Common myeloid progenitor, CD34-positive (primary cell): ENCODE results near the gene KPNA2.
"Not testable (repeated sequence)": the region's sequence is repeated elsewhere in the genome, so short reads cannot be mapped to it uniquely, and the experiment has no call there.

Source experiments
- CTCF ChIA-PET: fragments of 350-600 bp; sonication (Branson Sonifier 250); formaldehyde crosslinking; loops from one replicate; lab custom pipeline; 2021; ENCODE audit warnings: antibody characterized with exemption; lab: Charles Lee
- POLR2A ChIA-PET: fragments of 350-600 bp; sonication (Branson Sonifier 250); formaldehyde crosslinking; loops from one replicate; lab custom pipeline; 2021; ENCODE audit warnings: antibody characterized with exemption; lab: Charles Lee
- DNase-seq, 3 donors: peaks; one replicate each; pipeline versions ENCODE4 v3.0.0 to v3.0.0-alpha.2; 2013
- H3K27ac ChIP-seq, 2 experiments: 1 replicate in 1 of 2; 2 replicates in 1 of 2; pipeline ENCODE4 v1.7.0; 2013; ENCODE audit warnings: inconsistent platforms in 2 of 2, low read length in 2 of 2, mild to moderate bottlenecking in 2 of 2, low read depth in 1 of 2, moderate library complexity in 1 of 2; ENCODE audit not compliant: severe bottlenecking in 2 of 2, insufficient read depth in 1 of 2, poor library complexity in 1 of 2
- H3K27me3 ChIP-seq, 5 experiments: replicated peaks in 2 of 5; 1 replicate in 3 of 5; 2 replicates in 2 of 5; pipeline versions ENCODE4 v1.6.1 to v1.7.0; 2013; ENCODE audit warnings: low read length in 4 of 5, mild to moderate bottlenecking in 2 of 5, moderate library complexity in 2 of 5, inconsistent platforms in 1 of 5; ENCODE audit not compliant: insufficient read depth in 5 of 5, control insufficient read depth in 4 of 5
- H3K36me3 ChIP-seq, 4 experiments: 1 replicate in 2 of 4; 2 replicates in 2 of 4; pipeline versions ENCODE4 v1.6.1 to v1.7.0; 2013; ENCODE audit warnings: low read length in 3 of 4, control low read depth in 1 of 4, mild to moderate bottlenecking in 1 of 4; ENCODE audit not compliant: control insufficient read depth in 4 of 4, insufficient read depth in 4 of 4
- H3K4me1 ChIP-seq, 4 experiments: 1 replicate in 3 of 4; 2 replicates in 1 of 4; pipeline versions ENCODE4 v1.6.1 to v1.7.1; 2013; ENCODE audit warnings: low read length in 3 of 4, mild to moderate bottlenecking in 3 of 4, control low read depth in 1 of 4, inconsistent platforms in 1 of 4, moderate library complexity in 1 of 4; ENCODE audit not compliant: control insufficient read depth in 4 of 4, insufficient read depth in 4 of 4; ENCODE audit errors: control extremely low read depth in 1 of 4
- H3K4me3 ChIP-seq, 7 experiments: 1 replicate in 4 of 7; 2 replicates in 3 of 7; pipeline versions ENCODE4 v1.5.1 to v1.7.0; 2013; ENCODE audit warnings: mild to moderate bottlenecking in 7 of 7, low read length in 6 of 7, moderate library complexity in 6 of 7, inconsistent platforms in 2 of 7, low read depth in 2 of 7, control low read depth in 1 of 7; ENCODE audit not compliant: insufficient read depth in 4 of 7, control insufficient read depth in 1 of 7; ENCODE audit errors: extremely low read depth in 1 of 7
- H3K9me3 ChIP-seq, 5 experiments: 1 replicate in 4 of 5; 2 replicates in 1 of 5; pipeline versions ENCODE4 v1.6.1 to v1.7.1; 2013; ENCODE audit warnings: low read length in 4 of 5, mild to moderate bottlenecking in 2 of 5, inconsistent platforms in 1 of 5, low read depth in 1 of 5, moderate library complexity in 1 of 5; ENCODE audit not compliant: control insufficient read depth in 4 of 5, insufficient read depth in 2 of 5; ENCODE audit errors: control extremely low read depth in 1 of 5
- WGBS: methylation state at CpG from one replicate; pipeline ENCODE4 v1.1.5; 2013; ENCODE audit not compliant: insufficient coverage; 5-methylcytosine and 5-hydroxymethylcytosine counted together

The KPNA2 gene

GRCh38 chr17:68075953-68076607 lies 40.5 kb downstream of the KPNA2 start:
- CTCF ChIA-PET, H3K9me3 ChIP-seq, H3K27ac ChIP-seq, POLR2A ChIA-PET, H3K4me3 ChIP-seq, DNase-seq, H3K27me3 ChIP-seq, H3K4me1 ChIP-seq, H3K36me3 ChIP-seq: not testable (repeated sequence)
- WGBS = no CpG with 5 or more reads among the region's 1 CpG

- H3K36me3 ChIP-seq, H3K27ac ChIP-seq, H3K27me3 ChIP-seq, H3K4me3 ChIP-seq, DNase-seq, H3K4me1 ChIP-seq, POLR2A ChIA-PET, H3K9me3 ChIP-seq, CTCF ChIA-PET: not testable (repeated sequence)
- no CpG with 5 or more reads among the region's 5 CpGs for WGBS
These were observed 42.0 kb downstream of the KPNA2 start for GRCh38 chr17:68077498-68077897.

GRCh38 chr17:68080411-68081150 lies 45.0 kb downstream of the KPNA2 start:
- CTCF ChIA-PET = no interaction called here
- Histone ChIP-seq H3K4me3 (no peak overlapping the region), H3K4me1 (peaks cover 0 to 7% (median 3%) of the 10 kb centered on the region in 4 experiments), H3K27ac (no peak overlapping the region), H3K9me3 (no peaks in the 10 kb centered on the region), H3K36me3 (no peaks in the 10 kb centered on the region), H3K27me3 (no peaks in the 10 kb centered on the region)
- DNase-seq = no peak
- 98% methylated on average over 30 of the region's 46 CpGs for WGBS
- POLR2A ChIA-PET = no interaction called here

- POLR2A ChIA-PET = interaction anchor here (0.6 kb wide), 1 partner anchor 18 kb away, joined by 3 read pairs; no protein-coding TSS in a partner anchor
- H3K27ac ChIP-seq, DNase-seq, H3K9me3 ChIP-seq, H3K36me3 ChIP-seq, H3K4me3 ChIP-seq, CTCF ChIA-PET, H3K27me3 ChIP-seq: not testable (repeated sequence)
- peaks cover 0 to 17% (median 13%) of the 10 kb centered on the region in 4 experiments for H3K4me1 ChIP-seq
- 96% methylated on average over 11 of the region's 13 CpGs for WGBS
These were observed 46.0 kb downstream of the KPNA2 start for GRCh38 chr17:68081305-68082265.

- Histone ChIP-seq H3K4me3 (no peak overlapping the region), H3K27ac (no peak overlapping the region), H3K27me3 (no peaks in the 10 kb centered on the region), H3K4me1 (peaks cover 0 to 42% (median 29%) of the 10 kb centered on the region in 4 experiments), H3K36me3 (no peaks in the 10 kb centered on the region), H3K9me3 (no peaks in the 10 kb centered on the region)
- POLR2A ChIA-PET = no interaction called here
- WGBS = 88% methylated on average over 6 of the region's 7 CpGs
- CTCF ChIA-PET = no interaction called here
- DNase-seq = peak in 2 of 3 donors; percentile 35 to 51
These were observed 50.3 kb downstream of the KPNA2 start for GRCh38 chr17:68085771-68086381.

GRCh38 chr17:68086666-68087065 lies 51.1 kb downstream of the KPNA2 start:
- H3K27me3 ChIP-seq, H3K36me3 ChIP-seq, POLR2A ChIA-PET, H3K27ac ChIP-seq, H3K9me3 ChIP-seq, CTCF ChIA-PET: not testable (repeated sequence)
- Histone ChIP-seq H3K4me3 (peak overlapping the region in 1 of 7 experiments; percentile 11), H3K4me1 (peaks cover 0 to 42% (median 29%) of the 10 kb centered on the region in 4 experiments)
- DNase-seq = peak in 1 of 3 donors; percentile 26
- 86% methylated on average over 4 of the region's 4 CpGs for WGBS
